A549 (cell line): ENCODE data around the gene WDR82. TPM values are rescaled to one million over a fixed set of nuclear protein-coding genes. Genes with fewer than 3 reads are reported as not detected.

Experiments used
- ATAC-seq, 2 experiments: fragments of 200-7000 bp in 1 of 2; fragments of >200 bp in 1 of 2; cut with Nextera tagmentation in 1 of 2; cut with Tn5 transposase in 1 of 2; 3 replicates each; pipeline versions ENCODE4 v1.8.0 to v1.9.1; 2018 to 2020; ENCODE audit warnings: mild to moderate bottlenecking in 1 of 2, moderate library complexity in 1 of 2
- CTCF ChIA-PET: fragments of 300-600 bp; sonication (Branson Sonifier 250); formaldehyde crosslinking; extraction: SDS; loops from one replicate; lab custom pipeline; 2021; ENCODE audit warnings: antibody characterized with exemption, inconsistent platforms; lab: Yijun Ruan, JAX
- POLR2A ChIA-PET: fragments of 350-600 bp; formaldehyde crosslinking; extraction: SDS; loops from one replicate; lab custom pipeline; 2021; ENCODE audit warnings: antibody characterized with exemption, inconsistent platforms; lab: Yijun Ruan, JAX
- DNase-seq, 2 experiments: peaks; one replicate each; pipeline versions ENCODE4 v3.0.0 to v3.0.0-alpha.2; 2011 to 2016; ENCODE audit warnings: low read depth in 1 of 2, low spot score in 1 of 2
- FAIRE-seq: peaks from 2 replicates; lab custom pipeline; 2011; peaks lifted over from hg19 to GRCh38; lab: Jason Lieb, UNC
- H3K27ac ChIP-seq, 2 experiments: fragments of >200 bp; sonication (Bioruptor Twin); formaldehyde crosslinking; 3 replicates each; pipeline ENCODE4 v1.5.1; 2016 to 2017
- H3K4me1 ChIP-seq: fragments of >200 bp; sonication (Bioruptor Twin); formaldehyde crosslinking; 3 replicates; pipeline ENCODE4 v1.6.1; 2016
- H3K4me2 ChIP-seq: fragments of >200 bp; sonication (Bioruptor Twin); formaldehyde crosslinking; 3 replicates; pipeline ENCODE4 v1.6.1; 2016
- H3K4me3 ChIP-seq: fragments of >200 bp; sonication (Bioruptor Twin); formaldehyde crosslinking; 3 replicates; pipeline ENCODE4 v1.5.1; 2016
- H3K9me3 ChIP-seq: fragments of >200 bp; sonication (Bioruptor Twin); formaldehyde crosslinking; 3 replicates; pipeline ENCODE4 v1.6.1; 2016
- BHLHE40 ChIP-seq: IDR thresholded peaks from 2 replicates; pipeline ENCODE4 v1.6.1; 2012; ENCODE audit warnings: low read depth, low read length, inconsistent platforms
- CEBPB ChIP-seq, 2 experiments: fragments of >200 bp in 1 of 2; sonication (Bioruptor Twin) in 1 of 2; formaldehyde crosslinking in 1 of 2; IDR thresholded peaks; 2 replicates each; pipeline ENCODE4 v1.6.1; 2012 to 2016
- CHD4 ChIP-seq: fragments of 200-600 bp; sonication (generic); IDR thresholded peaks from 2 replicates; pipeline ENCODE4 v1.6.1; 2016; ENCODE audit warnings: antibody characterized with exemption, mild to moderate bottlenecking, borderline replicate concordance
- EHMT2 ChIP-seq: fragments of 200-600 bp; sonication (generic); IDR thresholded peaks from 2 replicates; pipeline ENCODE4 v1.6.1; 2016; ENCODE audit warnings: antibody characterized with exemption, low read depth, mild to moderate bottlenecking, moderate library complexity
- FOXS1 ChIP-seq: fragments of 250-450 bp; sonication (Bioruptor Pico); IDR thresholded peaks from 2 replicates; pipeline ENCODE4 v1.5.0; 2020; ENCODE audit warnings: mild to moderate bottlenecking, moderate library complexity
- HDAC2 ChIP-seq: fragments of 200-600 bp; sonication (generic); IDR thresholded peaks from 2 replicates; pipeline ENCODE4 v1.6.1; 2016
- HOXB5 ChIP-seq: fragments of 250-450 bp; sonication (Bioruptor Pico); IDR thresholded peaks from 2 replicates; pipeline ENCODE4 v1.5.0; 2020; ENCODE audit warnings: mild to moderate bottlenecking, moderate library complexity
- KDM1A ChIP-seq: fragments of 200-600 bp; sonication (generic); IDR thresholded peaks from 2 replicates; pipeline ENCODE4 v1.6.1; 2016; ENCODE audit warnings: low read depth, mild to moderate bottlenecking
- MAZ ChIP-seq: fragments of 150-350 bp; IDR thresholded peaks from 2 replicates; pipeline ENCODE4 v1.6.1; 2014; ENCODE audit warnings: antibody characterized with exemption, low read depth, low read length, borderline replicate concordance
- MYC ChIP-seq: IDR thresholded peaks from 2 replicates; pipeline ENCODE4 v1.6.1; 2012; ENCODE audit warnings: mild to moderate bottlenecking, inconsistent platforms, low read length, improper control_type of control experiment, borderline replicate concordance
- PBX3 ChIP-seq: IDR thresholded peaks from 2 replicates; pipeline ENCODE4 v1.6.1; 2012
- PHF8 ChIP-seq: fragments of 200-600 bp; sonication (generic); IDR thresholded peaks from 2 replicates; pipeline ENCODE4 v1.6.1; 2016; ENCODE audit warnings: low read depth, mild to moderate bottlenecking, antibody characterized with exemption, moderate library complexity, borderline replicate concordance
- POLR2A ChIP-seq: IDR thresholded peaks from 2 replicates; pipeline ENCODE4 v1.6.1; 2012; ENCODE audit warnings: mild to moderate bottlenecking, low read length
- RAD21 ChIP-seq, 2 experiments: fragments of >200 bp in 1 of 2; sonication (Bioruptor Twin) in 1 of 2; formaldehyde crosslinking in 1 of 2; IDR thresholded peaks in 1 of 2; conservative IDR thresholded peaks in 1 of 2; 2 replicates in 1 of 2; 3 replicates in 1 of 2; pipeline ENCODE4 v1.6.1; 2012 to 2018; ENCODE audit warnings: inconsistent platforms in 1 of 2
- RFX5 ChIP-seq: fragments of 450-650 bp; IDR thresholded peaks from 2 replicates; pipeline ENCODE4 v1.7.1; 2014; ENCODE audit warnings: antibody characterized with exemption, mild to moderate bottlenecking, moderate library complexity
- TFCP2L1 ChIP-seq: fragments of 250-450 bp; sonication (Bioruptor Pico); IDR thresholded peaks from 2 replicates; pipeline ENCODE4 v1.5.0; 2021; ENCODE audit warnings: mild to moderate bottlenecking
- ZC3H11A ChIP-seq: fragments of 450-650 bp; IDR thresholded peaks from 2 replicates; pipeline ENCODE4 v1.6.1; 2014; ENCODE audit warnings: antibody characterized with exemption, mild to moderate bottlenecking
- ZFP36 ChIP-seq: fragments of 450-650 bp; IDR thresholded peaks from 2 replicates; pipeline ENCODE4 v1.6.1; 2014; ENCODE audit warnings: borderline replicate concordance; ENCODE audit not compliant: partially characterized antibody
- ZNF302 ChIP-seq: fragments of 250-450 bp; sonication (Bioruptor Pico); IDR thresholded peaks from 2 replicates; pipeline ENCODE4 v1.9.0; 2021; ENCODE audit warnings: inconsistent platforms, mild to moderate bottlenecking, moderate library complexity
- WGBS: methylation state at CpG from one replicate; pipeline ENCODE4 v1.1.6; 2017; ENCODE audit errors: missing lambda C conversion rate; 5-methylcytosine and 5-hydroxymethylcytosine counted together
- polyA plus RNA-seq, 4 experiments: library from polyadenylated mRNA; depleted of rRNA in 3 of 4; stranded (reverse); fragments of >200 nt; fragmentation: RNase III in 1 of 4; extraction: RNeasy Plus Mini Kit Qiagen cat#74134 plus additional on column Dnase treatment in 1 of 4; gene quantifications; 2 replicates in 3 of 4; 3 replicates in 1 of 4; pipeline ENCODE4 v1.2.3, GENCODE V29; 2011 to 2017

The WDR82 gene
- polyA plus RNA-seq, 2 of the 4 experiments (the other 2 are of a cell fraction): 50.6 to 52.7 TPM

GRCh38 chr3:52218454-52218853 lies 60.0 kb downstream of the WDR82 start:
- H3K9me3 ChIP-seq: no peaks in the 10 kb centered on the region
- H3K4me2 ChIP-seq: no peak overlapping the region
- DNase-seq (no peak), FAIRE-seq (no peak), ATAC-seq (no peak)
- peaks cover 8% of the 10 kb centered on the region; the same call in 2 of the 3 replicates for H3K4me1 ChIP-seq
- H3K27ac ChIP-seq: no peak overlapping the region
- ChIA-PET POLR2A (no interaction called here), CTCF (interaction anchor here (3.8 to 12.2 kb wide), 4 partner anchors 12 to 122 kb away, joined by 24 to 198 read pairs (median 84); partner anchors contain the start of gene TWF2)
- no peak for TF ChIP-seq RFX5
- no peak for TF ChIP-seq KDM1A
- TF ChIP-seq ZNF302 (CRISPR knock-in tag): no peak
- H3K4me3 ChIP-seq: no peak overlapping the region
- 86% methylated on average over 7 of the region's 12 CpGs for WGBS

- no peaks in the 10 kb centered on the region for H3K9me3 ChIP-seq
- DNase-seq (no peak), FAIRE-seq (no peak), ATAC-seq (no peak)
- 81% methylated on average over 3 of the region's 3 CpGs for WGBS
- no peak for TF ChIP-seq TFCP2L1
- TF ChIP-seq ZC3H11A: no peak
- TF ChIP-seq PHF8: no peak
- no peak for TF ChIP-seq RAD21 (conservative IDR thresholded peaks at IDR 0.05 in 1 of 2, IDR thresholded peaks at IDR 0.05 in 1 of 2)
- no peak for TF ChIP-seq ZFP36
- no peak for TF ChIP-seq EHMT2
- no peak for TF ChIP-seq POLR2A
- TF ChIP-seq HDAC2: no peak
- no peak for TF ChIP-seq BHLHE40
- no peak for TF ChIP-seq MAZ
- TF ChIP-seq HOXB5: no peak
- no peak for TF ChIP-seq MYC
- no peak for TF ChIP-seq CEBPB (IDR thresholded peaks at IDR 0.05)
- no peak overlapping the region for H3K4me3 ChIP-seq
- CTCF ChIA-PET: interaction anchor here (0.9 to 12.2 kb wide), 4 partner anchors 11 to 229 kb away, joined by 3 to 198 read pairs (median 84); partner anchors contain the start of gene TWF2
- H3K4me1 ChIP-seq: peaks cover 8% of the 10 kb centered on the region; the same call in 2 of the 3 replicates
- H3K4me2 ChIP-seq: no peak overlapping the region
- H3K27ac ChIP-seq: no peak overlapping the region
- POLR2A ChIA-PET: no interaction called here
These were observed 60.4 kb downstream of the WDR82 start for GRCh38 chr3:52218026-52218425.

- Histone ChIP-seq H3K4me2 (peak overlapping the region; percentile 18; the same call in 1 of the 3 replicates), H3K4me1 (peaks cover 8% of the 10 kb centered on the region; the same call in 2 of the 3 replicates), H3K4me3 (no peak overlapping the region), H3K27ac (no peak overlapping the region), H3K9me3 (no peaks in the 10 kb centered on the region)
- 92% methylated on average over 10 of the region's 10 CpGs for WGBS
- TF ChIP-seq HDAC2: no peak
- ChIA-PET POLR2A (no interaction called here), CTCF (interaction anchor here (0.9 to 12.2 kb wide), 5 partner anchors 10 to 229 kb away, joined by 3 to 198 read pairs (median 50); partner anchors contain the start of gene TWF2)
- no peak for FAIRE-seq
- DNase-seq: no peak
- ATAC-seq: no peak
These were observed 61.0 kb downstream of the WDR82 start for GRCh38 chr3:52217409-52217805.

GRCh38 chr3:52216585-52217408 lies 61.7 kb downstream of the WDR82 start:
- H3K4me3 ChIP-seq: no peak overlapping the region
- H3K4me1 ChIP-seq: peaks cover 8% of the 10 kb centered on the region; the same call in 2 of the 3 replicates
- H3K4me2 ChIP-seq: peak overlapping the region; percentile 18; the same call in 1 of the 3 replicates
- H3K27ac ChIP-seq: no peak overlapping the region
- ChIA-PET CTCF (interaction anchor here (0.7 to 12.2 kb wide), 6 partner anchors 10 to 230 kb away, joined by 3 to 198 read pairs (median 4); partner anchors contain the start of gene TWF2), POLR2A (interaction anchor here (0.9 kb wide), 1 partner anchor 10 kb away, joined by 3 read pairs; no protein-coding TSS in a partner anchor)
- 48% methylated on average over 10 of the region's 13 CpGs for WGBS
- peak in 1 of 2 experiments; percentile 16; a peak in 2 of 6 replicates for ATAC-seq
- no peaks in the 10 kb centered on the region for H3K9me3 ChIP-seq
- peak in 1 of 2 experiments; percentile 14 for DNase-seq
- FAIRE-seq: no peak
- TF ChIP-seq ZFP36 (no peak), FOXS1 (CRISPR knock-in tag) (no peak), CHD4 (no peak), PBX3 (no peak), MYC (no peak), POLR2A (no peak)
